ENCODE measurements around the gene GATA5. TPM values are rescaled to one million over a fixed set of nuclear protein-coding genes. Genes with fewer than 3 reads are reported as not detected.

Gene GATA5
- total and polyA plus RNA-seq, 10 of the 15 experiments (the other 5 are each of a cell fraction or from before 2014, with no cell fraction given), result not detected

DNA sequence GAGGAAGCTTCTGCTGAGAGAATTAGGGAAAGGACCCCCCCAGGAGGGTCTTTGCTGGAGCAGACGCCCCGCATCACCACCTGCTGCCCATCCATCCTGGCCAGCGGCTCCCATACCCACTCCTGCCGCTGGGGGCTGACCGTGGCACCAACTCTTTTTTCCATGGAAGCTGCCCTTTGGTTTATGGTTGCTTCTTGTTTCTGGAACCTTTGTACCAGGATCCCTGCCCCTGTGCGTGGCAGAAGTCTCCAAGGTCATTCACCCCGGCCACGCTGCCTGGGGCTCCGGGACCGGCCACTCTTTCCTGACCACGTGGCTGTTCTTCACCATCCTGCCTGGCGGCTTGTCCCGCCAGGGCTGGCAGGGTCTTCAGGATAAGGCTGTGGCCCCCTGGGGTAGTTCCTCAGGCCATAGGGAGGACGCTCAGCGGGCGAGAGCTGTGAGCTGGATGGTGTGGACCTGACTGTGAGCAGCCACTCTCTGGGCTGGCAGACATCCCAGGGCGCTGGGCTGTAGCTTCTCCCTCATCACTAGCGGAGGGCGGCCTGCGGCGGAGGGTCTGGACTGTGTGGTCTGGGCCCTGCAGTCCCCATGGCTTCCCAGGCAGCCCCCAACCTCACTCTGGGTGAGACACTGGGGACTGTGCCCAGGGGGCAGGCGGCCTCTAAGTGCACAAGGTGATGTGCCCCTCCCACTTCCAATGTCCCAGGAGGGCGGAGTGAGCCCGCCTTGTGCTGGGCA is 25.7 kb downstream of the GATA5 start:
- no peak; the same call in 2 of the 3 replicates for ATAC-seq
- intact Hi-C loops (cut with micrococcal nuclease; ENCODE audit: unreplicated experiment), result no loop called here
- no peak for FAIRE-seq

More for the DNA sequence above, 25.7 kb downstream of the GATA5 start:
- no peak for DNase-seq (ENCODE audit: low read depth, low spot score)
- POLR2A ChIA-PET, result no interaction called here
- no peak overlapping the region for H3K4me2 ChIP-seq (ENCODE audit: control insufficient read depth, insufficient read depth)
- in situ Hi-C loops (cut with MboI), result no loop called here
- H3K27me3 ChIP-seq (replicated peaks in 1 of 2; ENCODE audit: control insufficient read depth in 2 of 2, insufficient read depth in 2 of 2, low read length in 1 of 2), result peaks cover 0 to 2% of the 10 kb centered on the region in 2 experiments; a peak in 2 of 4 replicates
- BruUV-seq (replicated peaks), result no TSS peak
- no peaks in the 10 kb centered on the region for H4K20me1 ChIP-seq (ENCODE audit: control insufficient read depth, insufficient read depth)
- H3K9ac ChIP-seq (ENCODE audit: control insufficient read depth, insufficient read depth, low read length), result no peak overlapping the region
- H3K79me2 ChIP-seq (ENCODE audit: control insufficient read depth, insufficient read depth, low read length), result no peaks in the 10 kb centered on the region
- H3K36me3 ChIP-seq (ENCODE audit: control insufficient read depth in 2 of 2, insufficient read depth in 2 of 2, low read length in 1 of 2), result no peaks in the 10 kb centered on the region
- WGBS (ENCODE audit: insufficient coverage, insufficient replicate concordance, low lambda C conversion rate, missing lambda C conversion rate), result 22% methylated on average over 24 of the region's 24 CpGs
- H3K4me1 ChIP-seq (ENCODE audit: control insufficient read depth, insufficient read depth, low read length), result no peaks in the 10 kb centered on the region
- H3K9me3 ChIP-seq (replicated peaks; ENCODE audit: control insufficient read depth, insufficient read depth, low read length), result no peaks in the 10 kb centered on the region
- RAD21 ChIA-PET (ENCODE audit: unreplicated experiment), result no interaction called here
- H3K4me3 ChIP-seq, result no peak overlapping the region
- CTCF ChIA-PET, result no interaction called here
- no peak overlapping the region for H2AFZ ChIP-seq (ENCODE audit: control insufficient read depth, low read depth, low read length)
- SMC1A ChIA-PET (ENCODE audit: uncharacterized antibody, unreplicated experiment), result no interaction called here
- no peak for TF ChIP-seq IRF4 (IDR thresholded peaks at IDR 0.05; ENCODE audit: low read depth, low read length)
- no peak for TF ChIP-seq PAX5 (IDR thresholded peaks at IDR 0.05; ENCODE audit: borderline replicate concordance, low read depth, low read length)
- no peak for TF ChIP-seq SRF (IDR thresholded peaks at IDR 0.05; ENCODE audit: low read depth in 2 of 2, low read length in 2 of 2)
- TF ChIP-seq, protein P1, sequence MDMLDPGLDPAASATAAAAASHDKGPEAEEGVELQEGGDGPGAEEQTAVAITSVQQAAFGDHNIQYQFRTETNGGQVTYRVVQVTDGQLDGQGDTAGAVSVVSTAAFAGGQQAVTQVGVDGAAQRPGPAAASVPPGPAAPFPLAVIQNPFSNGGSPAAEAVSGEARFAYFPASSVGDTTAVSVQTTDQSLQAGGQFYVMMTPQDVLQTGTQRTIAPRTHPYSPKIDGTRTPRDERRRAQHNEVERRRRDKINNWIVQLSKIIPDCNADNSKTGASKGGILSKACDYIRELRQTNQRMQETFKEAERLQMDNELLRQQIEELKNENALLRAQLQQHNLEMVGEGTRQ (IDR thresholded peaks at IDR 0.05; ENCODE audit: borderline replicate concordance, low read depth, low read length), result no peak
- no peak for TF ChIP-seq SMARCA5 (IDR thresholded peaks at IDR 0.05)
- no peak for TF ChIP-seq STAT3 (IDR thresholded peaks at IDR 0.05; ENCODE audit: low read depth, low read length)
- TF ChIP-seq, protein P2, sequence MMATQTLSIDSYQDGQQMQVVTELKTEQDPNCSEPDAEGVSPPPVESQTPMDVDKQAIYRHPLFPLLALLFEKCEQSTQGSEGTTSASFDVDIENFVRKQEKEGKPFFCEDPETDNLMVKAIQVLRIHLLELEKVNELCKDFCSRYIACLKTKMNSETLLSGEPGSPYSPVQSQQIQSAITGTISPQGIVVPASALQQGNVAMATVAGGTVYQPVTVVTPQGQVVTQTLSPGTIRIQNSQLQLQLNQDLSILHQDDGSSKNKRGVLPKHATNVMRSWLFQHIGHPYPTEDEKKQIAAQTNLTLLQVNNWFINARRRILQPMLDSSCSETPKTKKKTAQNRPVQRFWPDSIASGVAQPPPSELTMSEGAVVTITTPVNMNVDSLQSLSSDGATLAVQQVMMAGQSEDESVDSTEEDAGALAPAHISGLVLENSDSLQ (IDR thresholded peaks at IDR 0.05), result no peak
- TF ChIP-seq, protein P3, sequence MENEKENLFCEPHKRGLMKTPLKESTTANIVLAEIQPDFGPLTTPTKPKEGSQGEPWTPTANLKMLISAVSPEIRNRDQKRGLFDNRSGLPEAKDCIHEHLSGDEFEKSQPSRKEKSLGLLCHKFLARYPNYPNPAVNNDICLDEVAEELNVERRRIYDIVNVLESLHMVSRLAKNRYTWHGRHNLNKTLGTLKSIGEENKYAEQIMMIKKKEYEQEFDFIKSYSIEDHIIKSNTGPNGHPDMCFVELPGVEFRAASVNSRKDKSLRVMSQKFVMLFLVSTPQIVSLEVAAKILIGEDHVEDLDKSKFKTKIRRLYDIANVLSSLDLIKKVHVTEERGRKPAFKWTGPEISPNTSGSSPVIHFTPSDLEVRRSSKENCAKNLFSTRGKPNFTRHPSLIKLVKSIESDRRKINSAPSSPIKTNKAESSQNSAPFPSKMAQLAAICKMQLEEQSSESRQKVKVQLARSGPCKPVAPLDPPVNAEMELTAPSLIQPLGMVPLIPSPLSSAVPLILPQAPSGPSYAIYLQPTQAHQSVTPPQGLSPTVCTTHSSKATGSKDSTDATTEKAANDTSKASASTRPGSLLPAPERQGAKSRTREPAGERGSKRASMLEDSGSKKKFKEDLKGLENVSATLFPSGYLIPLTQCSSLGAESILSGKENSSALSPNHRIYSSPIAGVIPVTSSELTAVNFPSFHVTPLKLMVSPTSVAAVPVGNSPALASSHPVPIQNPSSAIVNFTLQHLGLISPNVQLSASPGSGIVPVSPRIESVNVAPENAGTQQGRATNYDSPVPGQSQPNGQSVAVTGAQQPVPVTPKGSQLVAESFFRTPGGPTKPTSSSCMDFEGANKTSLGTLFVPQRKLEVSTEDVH (IDR thresholded peaks at IDR 0.05; ENCODE audit: low read depth, partially characterized antibody), result no peak
- no peak for TF ChIP-seq ZNF217 (IDR thresholded peaks at IDR 0.05)
- no peak for TF ChIP-seq TCF12 (IDR thresholded peaks at IDR 0.05; ENCODE audit: low read depth, low read length)
- no peak overlapping the region for H3K27ac ChIP-seq (ENCODE audit: control insufficient read depth, insufficient read depth)
